ENCODE results near the gene USP48.

Gene USP48

DNA sequence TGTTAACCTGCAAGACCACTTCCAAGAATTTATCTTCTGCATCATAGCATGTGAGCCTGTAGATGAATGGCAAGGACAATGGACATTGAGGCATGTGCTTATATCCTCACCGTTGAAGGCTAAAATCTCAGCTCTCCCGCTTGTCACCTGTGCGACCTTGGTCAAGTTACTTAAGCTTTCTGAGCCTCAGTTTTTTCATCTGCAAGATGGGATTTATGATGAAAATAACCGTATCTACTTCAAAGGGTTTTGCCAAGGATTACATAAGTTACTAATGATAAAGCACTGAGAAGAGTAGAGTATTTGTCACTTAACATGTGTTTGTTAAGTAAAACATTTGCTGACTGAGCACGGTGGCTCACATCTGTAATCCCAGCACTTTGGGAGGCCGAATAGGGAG is 128.7 kb downstream of the USP48 start:
- no peak for DNase-seq (ENCODE audit: low read depth in 2 of 2)

DNA sequence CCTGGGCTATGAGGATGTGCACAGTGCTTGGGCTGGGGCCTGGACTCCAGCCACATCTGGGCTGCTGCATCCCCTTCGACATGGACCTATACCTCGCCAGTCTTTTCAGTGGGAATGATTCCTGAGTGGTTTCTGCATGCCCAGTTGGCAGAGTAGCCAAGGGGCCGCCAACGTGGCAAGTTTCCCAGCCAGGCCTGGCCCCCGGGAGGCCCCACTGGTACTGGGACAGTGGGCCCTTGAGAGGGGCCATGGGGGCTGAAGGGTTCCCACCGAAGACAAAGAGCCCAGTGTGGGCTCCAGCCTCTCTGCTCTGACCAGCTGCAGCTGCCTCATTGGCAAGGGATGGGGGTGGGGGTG is 129.2 kb downstream of the USP48 start:
- DNase-seq (ENCODE audit: low read depth in 2 of 2) = no peak

DNA sequence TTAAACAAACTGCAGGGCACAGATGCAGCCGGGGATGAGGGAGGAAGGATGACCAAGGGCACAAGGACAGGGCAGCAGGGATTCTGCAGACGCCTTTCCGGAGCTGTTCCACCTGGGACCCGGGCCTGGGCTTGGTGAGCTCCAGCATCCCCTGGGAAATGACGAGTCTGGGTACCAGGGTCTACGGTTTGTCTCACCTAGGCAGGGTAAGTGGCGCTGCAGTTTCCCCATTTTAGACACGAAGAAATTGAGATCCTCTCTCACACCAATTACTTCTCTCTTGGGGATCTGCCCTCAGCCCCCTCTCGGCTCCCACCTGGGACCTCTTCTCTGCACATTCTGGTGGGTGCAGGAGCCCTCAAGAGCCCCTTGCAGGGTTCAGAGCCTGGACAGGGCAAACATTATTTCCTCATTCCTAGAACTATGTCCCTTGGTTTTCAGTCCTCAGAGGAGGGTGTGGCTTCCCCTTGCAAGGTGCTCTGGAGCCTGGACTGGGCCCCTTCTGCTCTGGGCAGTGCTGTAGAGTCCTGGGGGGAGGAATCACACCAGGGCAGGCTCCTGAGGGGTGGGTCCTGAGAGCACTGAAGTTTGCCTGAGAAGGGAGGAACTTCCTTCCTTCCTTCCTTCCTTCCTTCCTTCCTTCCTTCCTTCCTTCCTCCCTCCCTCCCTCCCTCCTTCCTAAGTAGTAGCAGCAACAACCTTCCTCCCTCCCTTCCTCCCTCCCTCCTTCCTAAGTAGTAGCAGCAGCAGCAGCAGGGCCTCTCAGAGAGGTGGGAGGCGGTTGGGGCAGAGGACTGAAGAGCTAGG is 129.8 kb downstream of the USP48 start:
- no peak for DNase-seq (ENCODE audit: low read depth in 2 of 2)

DNA sequence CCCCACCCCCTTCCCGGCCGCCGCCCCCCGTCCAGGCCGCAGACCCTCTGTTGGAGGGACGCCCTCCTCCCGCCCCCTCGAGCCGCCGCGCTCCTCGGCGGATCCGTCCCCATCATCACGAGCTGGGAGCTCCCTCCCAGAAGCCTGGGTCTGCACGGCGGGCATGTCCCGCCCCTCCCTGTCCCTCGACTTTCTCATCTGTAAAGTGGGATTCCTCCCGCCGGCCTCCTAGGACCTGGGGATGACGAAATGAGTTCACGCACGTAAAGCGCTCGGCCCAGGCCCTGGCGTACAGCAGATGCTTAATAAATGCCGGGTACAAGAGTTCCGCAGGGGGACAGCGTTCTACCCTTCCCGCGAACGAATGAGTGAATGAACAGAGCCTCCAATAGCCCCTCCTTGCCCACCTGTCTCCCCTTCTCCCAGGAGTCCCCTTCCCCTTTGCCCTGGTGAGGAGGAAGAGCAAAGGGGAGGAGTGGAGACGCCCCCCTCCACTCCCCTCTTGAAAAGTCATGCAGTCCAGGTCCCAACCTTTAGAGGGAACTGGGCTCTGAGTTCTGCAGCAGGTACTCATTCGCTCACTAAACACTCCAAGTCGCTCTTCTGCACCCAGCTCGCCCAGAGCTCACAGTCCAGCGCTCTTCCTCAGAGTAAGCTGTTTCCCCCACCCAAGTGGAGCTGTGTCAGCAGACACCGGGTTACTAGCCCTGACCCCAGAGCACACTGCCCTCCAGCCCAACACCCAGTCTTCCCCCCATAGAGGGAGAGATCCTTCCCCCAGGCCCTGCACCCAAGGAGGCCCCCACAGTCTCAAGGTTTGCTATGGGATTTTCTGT is 130.6 kb downstream of the USP48 start:
- DNase-seq (ENCODE audit: low read depth in 2 of 2) = no peak

DNA sequence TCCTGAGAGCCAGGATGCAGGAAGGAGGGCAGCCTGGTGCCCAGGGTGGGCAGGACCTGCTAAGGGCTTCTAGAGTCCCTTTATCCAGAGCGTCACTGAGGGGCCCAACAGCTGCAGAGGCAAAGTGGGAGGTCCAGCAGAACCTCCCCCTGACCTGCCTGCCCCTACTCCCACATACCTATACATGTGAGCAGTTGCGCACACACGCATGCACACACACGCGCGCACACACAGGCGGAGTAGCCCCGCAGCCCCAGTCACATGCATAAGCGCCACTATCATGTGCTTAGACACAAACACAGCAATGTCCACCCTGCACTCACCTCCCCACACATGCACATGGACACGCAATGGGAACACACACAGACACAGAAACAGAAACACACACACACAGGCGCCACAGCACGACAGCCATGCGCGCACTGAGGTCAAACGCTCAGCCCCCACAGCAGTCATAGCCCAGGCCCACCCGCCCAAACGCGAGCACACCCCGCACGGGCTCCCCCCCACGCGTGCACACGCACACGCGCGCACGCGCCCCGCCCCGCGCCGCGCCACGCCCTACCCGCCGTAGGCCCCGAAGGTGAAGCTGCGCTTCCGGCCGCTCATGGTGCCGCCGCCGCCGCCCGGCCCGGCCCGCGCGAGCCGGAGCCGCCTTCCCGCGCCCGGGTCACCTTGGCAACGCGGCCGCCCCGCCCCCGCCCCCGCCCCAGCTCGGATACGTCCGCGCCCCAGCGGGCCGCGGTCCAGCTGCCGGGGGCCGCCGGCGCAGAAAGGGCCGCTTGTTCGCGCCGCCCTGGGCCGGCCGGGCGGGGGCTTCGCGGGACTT is 131.5 kb downstream of the USP48 start:
- no peak for DNase-seq (ENCODE audit: low read depth in 2 of 2)

DNA sequence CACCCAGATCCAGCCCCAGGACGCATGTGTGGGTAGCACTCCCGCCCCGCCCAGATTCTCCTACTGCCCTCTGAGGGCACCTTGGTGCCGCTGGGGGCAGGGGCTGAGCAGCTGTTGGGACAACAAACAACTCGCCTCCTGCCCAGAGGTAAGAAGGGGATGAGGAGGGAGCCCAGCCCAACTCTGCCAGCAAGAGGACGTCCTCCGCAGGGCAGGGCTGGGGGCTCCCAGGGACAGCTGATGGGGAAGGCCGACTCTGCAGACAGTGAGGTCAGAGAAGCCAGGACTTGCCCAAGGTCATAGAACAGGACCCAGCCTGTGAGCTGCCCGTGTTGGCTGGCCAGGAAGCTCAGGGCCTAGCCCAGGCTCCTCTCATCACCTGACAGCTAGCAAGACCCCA is 132.5 kb downstream of the USP48 start:
- DNase-seq (ENCODE audit: low read depth in 2 of 2) = no peak

- DNase-seq (ENCODE audit: low read depth in 2 of 2) = no peak
Measured at GRCh38 chr1:21649315-21649714, 133.6 kb downstream of the USP48 start.

- DNase-seq (ENCODE audit: low read depth in 2 of 2) = no peak
Measured at GRCh38 chr1:21648791-21649190, 134.2 kb downstream of the USP48 start.

GRCh38 chr1:21648352-21648730 is 134.6 kb downstream of the USP48 start:
- no peak for DNase-seq (ENCODE audit: low read depth in 2 of 2)

DNA sequence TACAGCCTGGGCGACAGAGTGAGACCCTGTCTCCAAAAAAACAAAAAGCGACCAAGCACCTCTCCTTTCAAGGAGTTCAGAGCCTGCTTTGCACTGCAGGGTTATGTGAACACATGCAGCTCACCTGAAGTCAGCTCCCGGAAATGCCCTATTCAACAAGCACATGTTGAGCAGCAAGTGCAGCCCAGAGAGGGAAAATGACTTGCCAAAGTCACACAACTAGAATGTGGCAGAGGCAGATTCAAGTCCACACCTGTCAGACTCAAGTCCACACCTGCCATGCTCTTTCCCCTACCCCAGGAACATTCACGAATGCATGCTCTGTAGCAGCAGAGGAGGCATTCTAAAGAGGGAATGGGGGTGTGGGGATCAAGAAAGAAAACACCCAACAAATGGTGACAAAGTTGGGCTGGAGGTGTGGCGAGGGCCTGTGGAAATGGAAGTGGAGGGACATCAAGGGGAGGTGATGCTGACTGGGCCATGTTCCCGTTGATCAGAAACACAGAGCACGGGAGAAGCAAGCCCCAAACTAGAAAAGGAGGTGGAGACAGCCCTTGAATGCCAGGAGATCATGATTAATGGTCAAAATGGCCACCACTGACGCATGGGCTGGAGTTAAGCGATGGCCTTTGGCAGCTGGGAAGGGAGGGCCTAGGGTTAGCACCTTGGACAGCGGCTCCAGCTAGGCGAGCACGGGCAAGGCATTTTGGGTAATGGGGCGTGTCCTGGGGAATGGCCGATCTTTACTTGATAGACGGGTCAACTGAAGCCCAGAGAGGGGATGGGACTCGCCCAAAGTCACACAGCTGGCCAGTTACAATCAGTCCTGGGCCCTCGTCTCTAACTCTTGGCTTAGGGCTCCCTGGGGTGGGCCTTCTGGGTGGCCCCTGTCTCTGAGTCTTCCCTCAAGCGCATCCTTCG is 135.3 kb downstream of the USP48 start:
- DNase-seq (ENCODE audit: low read depth in 2 of 2) = no peak

- DNase-seq (ENCODE audit: low read depth in 2 of 2) = no peak
Measured at GRCh38 chr1:21645550-21645949, 137.4 kb downstream of the USP48 start.

- no peak for DNase-seq (ENCODE audit: low read depth in 2 of 2)
Measured at GRCh38 chr1:21644906-21645305, 138.0 kb downstream of the USP48 start.

DNA sequence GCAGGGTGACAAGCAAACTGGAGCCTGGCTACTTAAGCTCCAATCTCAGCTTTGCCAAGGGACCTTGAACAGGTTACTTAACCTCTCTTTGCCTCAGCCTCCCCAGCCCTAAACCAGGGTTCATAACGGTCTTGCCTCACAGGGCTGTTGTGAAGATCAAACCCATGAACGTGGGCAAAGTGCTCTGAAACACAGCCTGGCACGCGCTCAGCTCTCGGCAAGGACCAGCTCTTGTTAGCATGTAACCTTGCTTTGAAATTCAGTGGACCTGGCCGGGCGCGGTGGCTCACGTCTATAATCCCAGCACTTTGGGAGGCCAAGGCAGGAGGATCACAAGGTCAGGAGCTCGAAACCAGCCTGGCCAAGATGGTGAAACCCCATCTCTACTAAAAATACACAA is 138.6 kb downstream of the USP48 start:
- no peak for DNase-seq (ENCODE audit: low read depth in 2 of 2)

DNA sequence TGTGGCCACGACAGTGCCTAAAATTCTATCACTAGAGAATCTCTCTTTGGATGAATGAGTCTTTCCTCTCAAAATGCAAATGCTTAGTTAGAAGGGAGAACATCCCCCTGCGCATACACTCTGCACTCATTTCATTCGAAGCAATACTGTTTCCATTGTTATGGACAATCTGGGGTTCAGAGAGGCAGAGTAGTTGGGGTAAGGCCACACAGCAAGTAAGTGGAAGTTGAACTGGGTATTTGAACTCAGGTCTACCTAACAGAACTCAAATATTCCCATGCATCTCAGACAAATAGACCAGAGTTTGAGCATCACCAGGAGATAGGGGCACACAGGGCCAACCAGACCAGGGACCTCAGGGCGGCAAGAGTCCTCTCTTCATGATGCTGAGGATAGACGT is 139.3 kb downstream of the USP48 start:
- no peak for DNase-seq (ENCODE audit: low read depth in 2 of 2)

- no peak for DNase-seq (ENCODE audit: low read depth in 2 of 2)
Measured at GRCh38 chr1:21641967-21642739, 140.8 kb downstream of the USP48 start.

GRCh38 chr1:21641537-21641936 is 141.4 kb downstream of the USP48 start:
- no peak for DNase-seq (ENCODE audit: low read depth in 2 of 2)

DNA sequence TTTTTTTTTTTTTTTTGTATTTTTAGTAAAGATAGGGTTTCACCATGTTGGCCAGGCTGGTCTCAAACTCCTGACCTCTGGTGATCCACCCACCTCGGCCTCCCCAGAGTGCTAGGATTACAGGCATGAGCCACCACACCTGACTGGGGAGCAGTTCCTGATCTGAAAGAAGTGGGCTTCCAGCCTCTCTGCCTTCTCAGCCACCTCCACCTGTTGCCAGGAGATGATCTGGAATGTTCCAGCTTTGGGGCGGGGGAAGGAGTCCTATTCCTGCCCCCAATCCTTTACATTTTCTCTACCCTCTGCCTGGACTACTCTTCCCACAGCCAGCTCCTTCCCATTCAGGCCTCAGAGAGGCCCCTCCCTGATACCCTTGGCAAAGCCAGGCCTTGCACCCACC is 141.9 kb downstream of the USP48 start:
- DNase-seq (ENCODE audit: low read depth in 2 of 2) = no peak

DNA sequence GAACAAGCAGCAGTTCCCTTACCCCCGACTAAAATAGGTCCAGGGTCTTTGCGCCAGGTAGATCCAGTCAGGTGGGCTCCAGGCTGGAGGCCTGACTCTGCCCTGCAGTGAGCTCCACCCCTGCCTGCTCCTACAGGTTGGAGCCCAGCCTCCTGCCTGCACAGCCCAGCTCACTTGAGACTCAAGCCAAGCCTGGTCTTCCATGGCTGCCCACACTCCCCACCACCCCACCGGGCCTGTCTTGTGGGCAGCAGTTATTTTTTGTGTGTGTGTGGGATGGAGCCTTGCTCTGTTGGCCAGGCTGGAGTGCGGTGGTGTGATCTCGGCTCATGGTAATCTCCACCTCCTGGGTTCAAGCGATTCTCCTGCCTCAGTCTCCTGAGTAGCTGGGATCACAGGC is 142.3 kb downstream of the USP48 start:
- DNase-seq (ENCODE audit: low read depth in 2 of 2) = no peak

DNA sequence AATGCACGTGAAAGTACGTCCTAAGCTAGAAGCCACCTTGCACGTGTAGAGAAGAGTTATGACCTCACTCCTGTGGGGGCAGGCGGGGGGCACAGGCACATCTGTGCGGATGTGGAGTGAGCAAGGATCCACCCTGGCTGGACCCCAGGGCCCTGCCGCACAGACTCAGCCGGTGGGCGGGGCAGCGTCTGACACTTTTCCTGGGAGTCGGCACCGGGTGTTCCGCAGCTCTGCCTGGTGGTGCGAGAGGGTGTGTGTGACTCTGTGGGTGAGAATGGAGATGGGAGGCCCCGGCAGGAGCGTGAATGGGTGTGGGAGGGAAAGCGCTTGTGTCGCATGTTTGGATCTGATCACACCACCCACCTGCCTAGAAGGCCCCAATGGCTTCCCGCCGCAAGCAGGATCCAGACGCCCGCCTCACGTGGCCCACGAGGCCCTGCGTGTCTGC is 143.3 kb downstream of the USP48 start:
- DNase-seq (ENCODE audit: low read depth in 2 of 2) = no peak

DNA sequence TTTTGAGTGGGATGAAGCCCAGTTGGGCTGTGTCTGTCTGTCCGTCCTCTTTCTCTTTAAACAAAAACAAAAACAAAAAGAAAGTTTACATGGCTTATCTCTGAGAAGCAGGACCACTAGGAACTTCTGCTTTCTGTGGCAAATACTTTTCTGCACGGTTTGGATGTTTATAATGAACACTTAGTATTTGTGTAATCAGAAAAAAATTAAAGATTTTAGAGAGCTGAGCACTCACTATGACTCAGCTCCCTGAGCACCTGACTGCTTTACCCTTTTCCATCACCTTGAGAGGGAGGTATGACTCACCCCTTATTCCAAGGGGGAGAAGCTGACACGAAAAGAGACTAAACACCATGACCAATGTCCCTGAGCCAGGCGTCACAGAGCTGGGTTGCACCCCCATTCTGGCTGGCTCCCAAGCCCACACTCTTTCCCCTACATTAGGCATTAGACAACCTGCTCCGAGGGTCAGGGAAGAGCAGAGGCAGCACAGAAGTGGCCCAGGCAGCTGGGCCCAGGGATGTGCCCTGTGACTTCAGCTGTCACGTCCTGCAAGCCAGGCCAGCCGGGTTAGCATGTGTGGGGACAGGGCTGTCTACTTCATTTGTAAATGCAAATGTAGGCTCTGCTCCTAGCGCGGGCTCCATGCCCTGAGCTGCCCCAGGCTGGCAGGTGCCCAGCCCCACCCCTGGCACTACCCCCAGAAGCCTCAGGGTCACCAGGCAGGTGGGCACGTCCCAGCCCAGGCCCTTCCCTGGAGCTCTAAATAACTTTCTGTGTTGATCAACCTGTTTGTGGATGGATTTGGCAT is 144.2 kb downstream of the USP48 start:
- no peak for DNase-seq (ENCODE audit: low read depth in 2 of 2)
